ENCODE measurements around the gene OVCA2. TPM values are rescaled to one million over a fixed set of nuclear protein-coding genes. Genes with fewer than 3 reads are reported as not detected.

The OVCA2 gene
- total RNA-seq, 1 experiment from 2014 or later: 27.3 TPM

- CTCF ChIA-PET: interaction anchor here (0.6 to 8.0 kb wide), 4 partner anchors 145 to 363 kb away, joined by 4 to 200 read pairs (median 6); no protein-coding TSS in a partner anchor
- BruUV-seq (replicated peaks): no TSS peak
- no peaks in the 10 kb centered on the region for H3K9me2 ChIP-seq (ENCODE audit: insufficient read depth)
These were observed 11.8 kb downstream of the OVCA2 start for GRCh38 chr17:2053380-2054261.

More at GRCh38 chr17:2053380-2054261, 11.8 kb downstream of the OVCA2 start:
- H3K27me3 ChIP-seq (ENCODE audit: insufficient read depth, low read length): no peaks in the 10 kb centered on the region
- no peaks in the 10 kb centered on the region for H3K36me3 ChIP-seq (ENCODE audit: control insufficient read depth in 1 of 2, insufficient read depth in 2 of 2, low read length in 2 of 2)
- no peak for DNase-seq (ENCODE audit: low read depth, low spot score)
- H3K9ac ChIP-seq (ENCODE audit: low read length): no peak overlapping the region
- TF ChIP-seq EZH2 (IDR thresholded peaks at IDR 0.05) (no peak), EZH2phosphoT487 (IDR thresholded peaks at IDR 0.05; ENCODE audit: borderline replicate concordance) (no peak), JUND (IDR thresholded peaks at IDR 0.05) (no peak), SIN3A (IDR thresholded peaks at IDR 0.05; ENCODE audit: low read depth) (no peak), POLR2AphosphoS5 (IDR thresholded peaks at IDR 0.05; ENCODE audit: low read depth, low read length) (no peak), FOSL1 (IDR thresholded peaks at IDR 0.05; ENCODE audit: low read depth) (no peak), ELF1 (IDR thresholded peaks at IDR 0.05; ENCODE audit: borderline replicate concordance, low read depth) (no peak), SRF (IDR thresholded peaks at IDR 0.05; ENCODE audit: low read depth) (no peak), EGR1 (IDR thresholded peaks at IDR 0.05; ENCODE audit: low read depth) (no peak), YY1 (IDR thresholded peaks at IDR 0.05; ENCODE audit: extremely low read depth, insufficient replicate concordance, low read depth, low read length) (no peak), POLR2A (IDR thresholded peaks at IDR 0.05; ENCODE audit: borderline replicate concordance, extremely low read depth, insufficient read depth, insufficient read length) (no peak), CBX3 (IDR thresholded peaks at IDR 0.05; ENCODE audit: low read depth) (no peak), RAD21 (IDR thresholded peaks at IDR 0.05; ENCODE audit: low read depth) (no peak), CEBPB (IDR thresholded peaks at IDR 0.05; ENCODE audit: low read depth) (no peak), SP1 (IDR thresholded peaks at IDR 0.05; ENCODE audit: low read depth) (no peak)
- TF ChIP-seq, protein P1, sequence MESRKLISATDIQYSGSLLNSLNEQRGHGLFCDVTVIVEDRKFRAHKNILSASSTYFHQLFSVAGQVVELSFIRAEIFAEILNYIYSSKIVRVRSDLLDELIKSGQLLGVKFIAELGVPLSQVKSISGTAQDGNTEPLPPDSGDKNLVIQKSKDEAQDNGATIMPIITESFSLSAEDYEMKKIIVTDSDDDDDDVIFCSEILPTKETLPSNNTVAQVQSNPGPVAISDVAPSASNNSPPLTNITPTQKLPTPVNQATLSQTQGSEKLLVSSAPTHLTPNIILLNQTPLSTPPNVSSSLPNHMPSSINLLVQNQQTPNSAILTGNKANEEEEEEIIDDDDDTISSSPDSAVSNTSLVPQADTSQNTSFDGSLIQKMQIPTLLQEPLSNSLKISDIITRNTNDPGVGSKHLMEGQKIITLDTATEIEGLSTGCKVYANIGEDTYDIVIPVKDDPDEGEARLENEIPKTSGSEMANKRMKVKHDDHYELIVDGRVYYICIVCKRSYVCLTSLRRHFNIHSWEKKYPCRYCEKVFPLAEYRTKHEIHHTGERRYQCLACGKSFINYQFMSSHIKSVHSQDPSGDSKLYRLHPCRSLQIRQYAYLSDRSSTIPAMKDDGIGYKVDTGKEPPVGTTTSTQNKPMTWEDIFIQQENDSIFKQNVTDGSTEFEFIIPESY (IDR thresholded peaks at IDR 0.05; ENCODE audit: extremely low read depth, insufficient replicate concordance, low read length): no peak
- TF ChIP-seq, protein P2, sequence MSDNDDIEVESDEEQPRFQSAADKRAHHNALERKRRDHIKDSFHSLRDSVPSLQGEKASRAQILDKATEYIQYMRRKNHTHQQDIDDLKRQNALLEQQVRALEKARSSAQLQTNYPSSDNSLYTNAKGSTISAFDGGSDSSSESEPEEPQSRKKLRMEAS (IDR thresholded peaks at IDR 0.05): no peak
- TF ChIP-seq, protein P3, sequence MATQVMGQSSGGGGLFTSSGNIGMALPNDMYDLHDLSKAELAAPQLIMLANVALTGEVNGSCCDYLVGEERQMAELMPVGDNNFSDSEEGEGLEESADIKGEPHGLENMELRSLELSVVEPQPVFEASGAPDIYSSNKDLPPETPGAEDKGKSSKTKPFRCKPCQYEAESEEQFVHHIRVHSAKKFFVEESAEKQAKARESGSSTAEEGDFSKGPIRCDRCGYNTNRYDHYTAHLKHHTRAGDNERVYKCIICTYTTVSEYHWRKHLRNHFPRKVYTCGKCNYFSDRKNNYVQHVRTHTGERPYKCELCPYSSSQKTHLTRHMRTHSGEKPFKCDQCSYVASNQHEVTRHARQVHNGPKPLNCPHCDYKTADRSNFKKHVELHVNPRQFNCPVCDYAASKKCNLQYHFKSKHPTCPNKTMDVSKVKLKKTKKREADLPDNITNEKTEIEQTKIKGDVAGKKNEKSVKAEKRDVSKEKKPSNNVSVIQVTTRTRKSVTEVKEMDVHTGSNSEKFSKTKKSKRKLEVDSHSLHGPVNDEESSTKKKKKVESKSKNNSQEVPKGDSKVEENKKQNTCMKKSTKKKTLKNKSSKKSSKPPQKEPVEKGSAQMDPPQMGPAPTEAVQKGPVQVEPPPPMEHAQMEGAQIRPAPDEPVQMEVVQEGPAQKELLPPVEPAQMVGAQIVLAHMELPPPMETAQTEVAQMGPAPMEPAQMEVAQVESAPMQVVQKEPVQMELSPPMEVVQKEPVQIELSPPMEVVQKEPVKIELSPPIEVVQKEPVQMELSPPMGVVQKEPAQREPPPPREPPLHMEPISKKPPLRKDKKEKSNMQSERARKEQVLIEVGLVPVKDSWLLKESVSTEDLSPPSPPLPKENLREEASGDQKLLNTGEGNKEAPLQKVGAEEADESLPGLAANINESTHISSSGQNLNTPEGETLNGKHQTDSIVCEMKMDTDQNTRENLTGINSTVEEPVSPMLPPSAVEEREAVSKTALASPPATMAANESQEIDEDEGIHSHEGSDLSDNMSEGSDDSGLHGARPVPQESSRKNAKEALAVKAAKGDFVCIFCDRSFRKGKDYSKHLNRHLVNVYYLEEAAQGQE (IDR thresholded peaks at IDR 0.05; ENCODE audit: low read depth): no peak
- no peaks in the 10 kb centered on the region for H3K79me2 ChIP-seq (ENCODE audit: insufficient read depth, low read length)
- intact Hi-C loops (cut with micrococcal nuclease): no loop called here
- H3K27ac ChIP-seq (ENCODE audit: low read depth, low read length): no peak overlapping the region
- ATAC-seq: no peak
- H3K9me3 ChIP-seq (ENCODE audit: control insufficient read depth in 1 of 2, insufficient read depth in 1 of 2, low read depth in 1 of 2, low read length in 2 of 2): no peaks in the 10 kb centered on the region
- ChIA-PET RAD21 (ENCODE audit: low non-redundant PET in 1 of 2, low total read pairs in 2 of 2, uncharacterized antibody in 2 of 2, unreplicated experiment in 2 of 2) (interaction anchor here in 1 of 2 experiments (0.5 kb wide), 1 partner anchor 74 kb away, joined by 3 read pairs; no protein-coding TSS in a partner anchor), POLR2A (no interaction called here)
- H2AFZ ChIP-seq (ENCODE audit: low read depth, low read length, poor library complexity, severe bottlenecking): no peak overlapping the region
- H3K4me3 ChIP-seq (replicated peaks in 1 of 2; ENCODE audit: low read depth in 1 of 2, low read length in 2 of 2): no peak overlapping the region
- no peaks in the 10 kb centered on the region for H4K20me1 ChIP-seq (ENCODE audit: insufficient read depth)
- H3K4me2 ChIP-seq (ENCODE audit: low read length): no peak overlapping the region
- peaks cover 8 to 32% of the 10 kb centered on the region in 2 experiments for H3K4me1 ChIP-seq (ENCODE audit: control insufficient read depth in 1 of 2, insufficient read depth in 2 of 2, low read length in 2 of 2)

All from HCT116 (cell line).